ENCODE measurements around the gene SRSF1. TPM values are rescaled to one million over a fixed set of nuclear protein-coding genes. Genes with fewer than 3 reads are reported as not detected.

The SRSF1 gene
- total RNA-seq, 2 donors from 2014 or later: 173 to 315 TPM

GRCh38 chr17:58007781-58008706 lies 998 bp upstream of the SRSF1 start:
- no peak for TF ChIP-seq CTCF (IDR thresholded peaks at IDR 0.05)
- H3K4me3 ChIP-seq: peak overlapping the region; percentile 83
- no peaks in the 10 kb centered on the region for H3K27me3 ChIP-seq
- peaks cover 12% of the 10 kb centered on the region for H3K4me1 ChIP-seq
- H3K9ac ChIP-seq (ENCODE audit: low read depth in 2 of 2, low read length in 2 of 2): peak overlapping the region; percentile 45 to 100
- intact Hi-C loops (cut with DNase I): no loop called here
- no peak for DNase-seq
- H3K9me3 ChIP-seq: no peaks in the 10 kb centered on the region
- peaks cover 21% of the 10 kb centered on the region for H3K36me3 ChIP-seq
- peak overlapping the region; percentile 97 for H3K27ac ChIP-seq

- peak overlapping the region; percentile 97 to 100 for H3K9ac ChIP-seq (ENCODE audit: low read depth in 2 of 2, low read length in 2 of 2)
- TF ChIP-seq CTCF (IDR thresholded peaks at IDR 0.05): no peak
- no peaks in the 10 kb centered on the region for H3K27me3 ChIP-seq
- peak overlapping the region; percentile 83 for H3K4me3 ChIP-seq
- peaks cover 21% of the 10 kb centered on the region for H3K36me3 ChIP-seq
- H3K27ac ChIP-seq: peak overlapping the region; percentile 97
- intact Hi-C loops (cut with DNase I): no loop called here
- peaks cover 12% of the 10 kb centered on the region for H3K4me1 ChIP-seq
- DNase-seq: peak; percentile 85
- no peaks in the 10 kb centered on the region for H3K9me3 ChIP-seq
These were observed 504 bp downstream of the SRSF1 start for GRCh38 chr17:58006560-58006923.

GRCh38 chr17:58005728-58006559 lies 1.1 kb downstream of the SRSF1 start:
- peaks cover 21% of the 10 kb centered on the region for H3K36me3 ChIP-seq
- no peaks in the 10 kb centered on the region for H3K9me3 ChIP-seq
- H3K9ac ChIP-seq (ENCODE audit: low read depth in 2 of 2, low read length in 2 of 2): peak overlapping the region; percentile 97 to 100
- H3K4me3 ChIP-seq: peak overlapping the region; percentile 83
- H3K27me3 ChIP-seq: no peaks in the 10 kb centered on the region
- peaks cover 12% of the 10 kb centered on the region for H3K4me1 ChIP-seq
- peak; percentile 6 for TF ChIP-seq CTCF (IDR thresholded peaks at IDR 0.05)
- intact Hi-C loops (cut with DNase I): loop anchor here (2.0 kb wide), 1 partner anchor 79 kb away; no protein-coding TSS in a partner anchor
- no peak for DNase-seq
- H3K27ac ChIP-seq: peak overlapping the region; percentile 97

- Histone ChIP-seq H3K27ac (peak overlapping the region; percentile 97), H3K27me3 (no peaks in the 10 kb centered on the region), H3K9ac (ENCODE audit: low read depth in 2 of 2, low read length in 2 of 2) (peak overlapping the region in 1 of 2 donors; percentile 100), H3K9me3 (no peaks in the 10 kb centered on the region), H3K4me1 (peaks cover 12% of the 10 kb centered on the region), H3K4me3 (peak overlapping the region; percentile 83), H3K36me3 (peaks cover 21% of the 10 kb centered on the region)
- intact Hi-C loops (cut with DNase I): loop anchor here (2.0 kb wide), 1 partner anchor 80 kb away; no protein-coding TSS in a partner anchor
- DNase-seq: peak; percentile 24
- TF ChIP-seq CTCF (IDR thresholded peaks at IDR 0.05): peak; percentile 3
These were observed 1.9 kb downstream of the SRSF1 start for GRCh38 chr17:58005031-58005727.

- no peaks in the 10 kb centered on the region for H3K27me3 ChIP-seq
- no peak overlapping the region for H3K27ac ChIP-seq
- no peak overlapping the region for H3K9ac ChIP-seq (ENCODE audit: low read depth in 2 of 2, low read length in 2 of 2)
- no peak for DNase-seq
- H3K4me1 ChIP-seq: peaks cover 12% of the 10 kb centered on the region
- H3K4me3 ChIP-seq: no peak overlapping the region
- TF ChIP-seq CTCF (IDR thresholded peaks at IDR 0.05): no peak
- intact Hi-C loops (cut with DNase I): loop anchor here (2.0 to 5.0 kb wide), 2 partner anchors 81 to 108 kb away; no protein-coding TSS in a partner anchor
- H3K36me3 ChIP-seq: peaks cover 21% of the 10 kb centered on the region
- H3K9me3 ChIP-seq: no peaks in the 10 kb centered on the region
These were observed 3.0 kb downstream of the SRSF1 start for GRCh38 chr17:58004060-58004459.

Measured in colonic mucosa (tissue), 4 donors.